Stimulated activated naive CD4-positive, alpha-beta T cell treated with Interleukin-2 at 50 U/mL for 16 hours (primary cell): Measurements from ENCODE around the gene RIMKLB.
"Not testable (repeated sequence)": the region's sequence is repeated elsewhere in the genome, so short reads cannot be mapped to it uniquely, and the experiment has no call there.

ENCODE experiments used
- DNase-seq: peaks from one replicate; lab custom pipeline; 2025; lab: John Stamatoyannopoulos, UW

The RIMKLB gene

GRCh38 chr12:8818526-8818925 lies 120.7 kb downstream of the RIMKLB start:
- no peak for DNase-seq

- no peak for DNase-seq
Observed at GRCh38 chr12:8819666-8819980, 121.8 kb downstream of the RIMKLB start.

- not testable (repeated sequence) for DNase-seq
Observed at GRCh38 chr12:8820676-8821407, 123.1 kb downstream of the RIMKLB start.

GRCh38 chr12:8821591-8821990 lies 123.8 kb downstream of the RIMKLB start:
- no peak for DNase-seq

- DNase-seq, result no peak
Observed at GRCh38 chr12:8822298-8822697, 124.5 kb downstream of the RIMKLB start, which contains the start of gene A2ML1. TSS of gene A2ML1 (plus strand) at chr12:8822621. CDS start at chr12:8822652, 31 bp downstream.

- DNase-seq, result no peak
Observed at GRCh38 chr12:8823565-8824300, 125.9 kb downstream of the RIMKLB start.

GRCh38 chr12:8827551-8828256 lies 129.9 kb downstream of the RIMKLB start:
- DNase-seq, result no peak

- no peak for DNase-seq
Observed at GRCh38 chr12:8828257-8829124, 130.7 kb downstream of the RIMKLB start.

- DNase-seq, result no peak
Observed at GRCh38 chr12:8829125-8829518, 131.3 kb downstream of the RIMKLB start.

- DNase-seq, result no peak
Observed at GRCh38 chr12:8829621-8830020, 131.8 kb downstream of the RIMKLB start.

GRCh38 chr12:8831116-8831515 lies 133.3 kb downstream of the RIMKLB start:
- DNase-seq, result no peak

GRCh38 chr12:8832500-8832899 lies 134.7 kb downstream of the RIMKLB start:
- DNase-seq, result no peak
